ENCODE data around the gene ACTR3.

Gene ACTR3

GRCh38 chr2:113858764-113859163 lies 31.1 kb upstream of the ACTR3 start:
- TF ChIP-seq CTCF (conservative IDR thresholded peaks at IDR 0.05; ENCODE audit: low read length) (no peak), EZH2phosphoT487 (IDR thresholded peaks at IDR 0.05; ENCODE audit: borderline replicate concordance) (no peak)
- Histone ChIP-seq H2AFZ (ENCODE audit: low read length) (no peak overlapping the region), H3K9me3 (ENCODE audit: insufficient read depth, low read depth, low read length) (no peaks in the 10 kb centered on the region), H3K9ac (ENCODE audit: low read depth, low read length, poor library complexity, severe bottlenecking) (no peak overlapping the region), H3K4me1 (ENCODE audit: insufficient read depth, low read length, poor library complexity, severe bottlenecking) (no peaks in the 10 kb centered on the region), H3K9me2 (replicated peaks; ENCODE audit: low read depth, low read length) (no peaks in the 10 kb centered on the region), H4K20me1 (ENCODE audit: insufficient read depth, low read length, poor library complexity, severe bottlenecking) (no peaks in the 10 kb centered on the region), H3K79me2 (ENCODE audit: insufficient read depth, low read length) (no peaks in the 10 kb centered on the region), H3K4me3 (ENCODE audit: low read length, poor library complexity, severe bottlenecking) (no peak overlapping the region), H3K36me3 (ENCODE audit: insufficient read depth, low read length) (no peaks in the 10 kb centered on the region), H3F3A (ENCODE audit: low read depth) (no peaks in the 10 kb centered on the region), H3K4me2 (ENCODE audit: low read depth, low read length, poor library complexity, severe bottlenecking) (no peak overlapping the region), H3K27me3 (ENCODE audit: insufficient read depth, low read length, poor library complexity, severe bottlenecking) (no peaks in the 10 kb centered on the region)

GRCh38 chr2:113861740-113862139 lies 28.1 kb upstream of the ACTR3 start:
- Histone ChIP-seq H3K4me1 (ENCODE audit: insufficient read depth, low read length, poor library complexity, severe bottlenecking) (no peaks in the 10 kb centered on the region), H4K20me1 (ENCODE audit: insufficient read depth, low read length, poor library complexity, severe bottlenecking) (no peaks in the 10 kb centered on the region), H3K4me2 (ENCODE audit: low read depth, low read length, poor library complexity, severe bottlenecking) (no peak overlapping the region), H3K36me3 (ENCODE audit: insufficient read depth, low read length) (no peaks in the 10 kb centered on the region), H3F3A (ENCODE audit: low read depth) (no peaks in the 10 kb centered on the region), H3K9ac (ENCODE audit: low read depth, low read length, poor library complexity, severe bottlenecking) (no peak overlapping the region), H3K4me3 (ENCODE audit: low read length, poor library complexity, severe bottlenecking) (no peak overlapping the region), H3K79me2 (ENCODE audit: insufficient read depth, low read length) (no peaks in the 10 kb centered on the region), H3K9me2 (replicated peaks; ENCODE audit: low read depth, low read length) (no peaks in the 10 kb centered on the region), H2AFZ (ENCODE audit: low read length) (no peak overlapping the region), H3K27me3 (ENCODE audit: insufficient read depth, low read length, poor library complexity, severe bottlenecking) (no peaks in the 10 kb centered on the region), H3K9me3 (ENCODE audit: insufficient read depth, low read depth, low read length) (no peaks in the 10 kb centered on the region)
- TF ChIP-seq EZH2phosphoT487 (IDR thresholded peaks at IDR 0.05; ENCODE audit: borderline replicate concordance) (no peak), CTCF (conservative IDR thresholded peaks at IDR 0.05; ENCODE audit: low read length) (no peak)

- no peaks in the 10 kb centered on the region for H3K27me3 ChIP-seq (ENCODE audit: insufficient read depth, low read length, poor library complexity, severe bottlenecking)
- H3F3A ChIP-seq (ENCODE audit: low read depth), result no peaks in the 10 kb centered on the region
- no peaks in the 10 kb centered on the region for H3K79me2 ChIP-seq (ENCODE audit: insufficient read depth, low read length)
- H3K4me3 ChIP-seq (ENCODE audit: low read length, poor library complexity, severe bottlenecking), result no peak overlapping the region
- no peaks in the 10 kb centered on the region for H3K36me3 ChIP-seq (ENCODE audit: insufficient read depth, low read length)
- H3K9me3 ChIP-seq (ENCODE audit: insufficient read depth, low read depth, low read length), result no peaks in the 10 kb centered on the region
- H3K4me1 ChIP-seq (ENCODE audit: insufficient read depth, low read length, poor library complexity, severe bottlenecking), result no peaks in the 10 kb centered on the region
- TF ChIP-seq EZH2phosphoT487 (IDR thresholded peaks at IDR 0.05; ENCODE audit: borderline replicate concordance), result no peak
- no peak for TF ChIP-seq CTCF (conservative IDR thresholded peaks at IDR 0.05; ENCODE audit: low read length)
- no peaks in the 10 kb centered on the region for H4K20me1 ChIP-seq (ENCODE audit: insufficient read depth, low read length, poor library complexity, severe bottlenecking)
- no peaks in the 10 kb centered on the region for H3K9me2 ChIP-seq (replicated peaks; ENCODE audit: low read depth, low read length)
- no peak overlapping the region for H3K9ac ChIP-seq (ENCODE audit: low read depth, low read length, poor library complexity, severe bottlenecking)
- H3K4me2 ChIP-seq (ENCODE audit: low read depth, low read length, poor library complexity, severe bottlenecking), result no peak overlapping the region
- H2AFZ ChIP-seq (ENCODE audit: low read length), result no peak overlapping the region
Measured at GRCh38 chr2:113863144-113863543, 26.7 kb upstream of the ACTR3 start.

Data from Loucy (cell line).